Lower leg skin (tissue), 3 donors: ENCODE measurements around the gene RINT1.

Source experiments
- POLR2A ChIP-seq, 2 donors: fragments of 450-650 bp; IDR thresholded peaks; one replicate each; pipeline ENCODE4 v1.6.1; 2016 to 2017; ENCODE audit warnings: antibody characterized with exemption in 2 of 2, mild to moderate bottlenecking in 1 of 2, moderate library complexity in 1 of 2
- TF ChIP-seq, protein P1 (sequence below), 3 donors: fragments of 450-650 bp; IDR thresholded peaks; one replicate each; pipeline ENCODE4 v1.5.1; 2016; ENCODE audit warnings: antibody characterized with exemption in 3 of 3, mild to moderate bottlenecking in 3 of 3, moderate library complexity in 2 of 3

DNA sequence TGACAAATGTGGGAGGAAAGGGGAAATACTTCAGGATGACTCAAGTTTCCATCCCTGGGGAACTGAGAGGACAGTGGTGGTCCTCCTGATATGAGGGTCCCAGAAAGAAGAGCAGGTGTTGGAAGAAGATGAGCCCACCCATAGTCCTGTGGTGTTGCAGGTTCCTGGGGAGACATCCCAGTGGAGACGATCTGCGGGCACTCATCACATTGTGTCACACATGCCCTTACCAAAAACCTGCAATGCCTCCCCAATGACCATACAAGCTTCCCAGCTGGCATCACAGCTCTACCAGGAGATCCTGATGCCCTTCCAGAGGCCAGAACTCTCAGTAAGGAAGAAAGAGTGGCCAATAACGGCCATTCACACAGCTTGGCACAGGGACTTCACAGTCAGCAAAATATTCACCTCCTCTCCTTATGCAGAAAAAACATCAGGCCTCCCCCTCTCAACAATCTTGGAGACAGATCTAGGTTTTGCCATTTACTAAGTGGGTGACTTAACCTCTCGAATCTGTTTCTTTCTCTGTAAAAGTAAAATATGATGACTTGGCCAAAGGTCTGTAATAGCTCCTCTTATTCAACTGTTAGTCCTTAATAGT lies 19.0 kb upstream of the RINT1 start:
- TF ChIP-seq, protein P1, sequence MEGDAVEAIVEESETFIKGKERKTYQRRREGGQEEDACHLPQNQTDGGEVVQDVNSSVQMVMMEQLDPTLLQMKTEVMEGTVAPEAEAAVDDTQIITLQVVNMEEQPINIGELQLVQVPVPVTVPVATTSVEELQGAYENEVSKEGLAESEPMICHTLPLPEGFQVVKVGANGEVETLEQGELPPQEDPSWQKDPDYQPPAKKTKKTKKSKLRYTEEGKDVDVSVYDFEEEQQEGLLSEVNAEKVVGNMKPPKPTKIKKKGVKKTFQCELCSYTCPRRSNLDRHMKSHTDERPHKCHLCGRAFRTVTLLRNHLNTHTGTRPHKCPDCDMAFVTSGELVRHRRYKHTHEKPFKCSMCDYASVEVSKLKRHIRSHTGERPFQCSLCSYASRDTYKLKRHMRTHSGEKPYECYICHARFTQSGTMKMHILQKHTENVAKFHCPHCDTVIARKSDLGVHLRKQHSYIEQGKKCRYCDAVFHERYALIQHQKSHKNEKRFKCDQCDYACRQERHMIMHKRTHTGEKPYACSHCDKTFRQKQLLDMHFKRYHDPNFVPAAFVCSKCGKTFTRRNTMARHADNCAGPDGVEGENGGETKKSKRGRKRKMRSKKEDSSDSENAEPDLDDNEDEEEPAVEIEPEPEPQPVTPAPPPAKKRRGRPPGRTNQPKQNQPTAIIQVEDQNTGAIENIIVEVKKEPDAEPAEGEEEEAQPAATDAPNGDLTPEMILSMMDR (IDR thresholded peaks at IDR 0.05), result no peak
- TF ChIP-seq POLR2A (IDR thresholded peaks at IDR 0.05), result no peak
